Gastrocnemius medialis (tissue), 4 donors: ENCODE measurements around the gene CDH16. TPM values are rescaled to one million over a fixed set of nuclear protein-coding genes. Genes with fewer than 3 reads are reported as not detected.

Source experiments
- ATAC-seq, 2 donors: fragments of 150-250 bp; one replicate each; pipeline ENCODE4 v1.9.1; 2016
- DNase-seq, 2 donors: peaks; one replicate each; pipeline ENCODE4 v3.0.0-alpha.2; 2019
- H3K27ac ChIP-seq, 4 donors: fragments of 200-600 bp; sonication (generic); 1 replicate in 1 of 4; 2 replicates in 3 of 4; pipeline ENCODE4 v1.5.1; 2016 to 2018; ENCODE audit warnings: mild to moderate bottlenecking in 2 of 4, moderate library complexity in 1 of 4
- H3K27me3 ChIP-seq, 3 donors: fragments of 200-600 bp; sonication (generic) in 2 of 3; 1 replicate in 1 of 3; 2 replicates in 2 of 3; pipeline versions ENCODE4 v1.5.1 to v1.6.0; 2016 to 2019; ENCODE audit warnings: mild to moderate bottlenecking in 1 of 3, moderate library complexity in 1 of 3
- H3K36me3 ChIP-seq, 2 donors: fragments of 200-600 bp; sonication (generic) in 1 of 2; one replicate each; pipeline ENCODE4 v1.5.1; 2017 to 2018
- H3K4me1 ChIP-seq, 2 donors: fragments of 200-600 bp; sonication (generic) in 1 of 2; one replicate each; pipeline ENCODE4 v1.5.1; 2016 to 2017; ENCODE audit warnings: mild to moderate bottlenecking in 2 of 2
- H3K4me3 ChIP-seq, 4 donors: fragments of 200-600 bp; sonication (generic) in 3 of 4; 1 replicate in 1 of 4; 2 replicates in 3 of 4; pipeline ENCODE4 v1.5.1; 2016 to 2019; ENCODE audit warnings: mild to moderate bottlenecking in 2 of 4
- H3K9me3 ChIP-seq, 3 donors: fragments of 200-600 bp; sonication (generic) in 2 of 3; 1 replicate in 1 of 3; 2 replicates in 2 of 3; pipeline ENCODE4 v1.5.1; 2016 to 2019
- CTCF ChIP-seq, 5 experiments: fragments of 450-650 bp in 3 of 5; fragments of 200-600 bp in 2 of 5; sonication (generic) in 2 of 5; IDR thresholded peaks in 4 of 5; conservative IDR thresholded peaks in 1 of 5; 1 replicate in 4 of 5; 2 replicates in 1 of 5; pipeline ENCODE4 v1.5.1; 2016 to 2019; ENCODE audit warnings: antibody characterized with exemption in 5 of 5, mild to moderate bottlenecking in 3 of 5, moderate library complexity in 3 of 5
- POLR2A ChIP-seq, 2 donors: fragments of 450-650 bp; IDR thresholded peaks; one replicate each; pipeline ENCODE4 v1.6.1; 2017; ENCODE audit warnings: antibody characterized with exemption in 2 of 2, mild to moderate bottlenecking in 2 of 2, moderate library complexity in 2 of 2
- in situ Hi-C, 4 donors: fragments of 200-750 bp; cut with MboI; loops; one replicate each; pipeline versions ENCODE4 v1.15.0 to v1.8.0; 2017; ENCODE audit warnings: low sequenced_read_pairs in 4 of 4
- intact Hi-C: fragments of 100-400 bp; cut with DNase I; formaldehyde crosslinking; loops from one replicate; pipeline ENCODE4 v1.15.1; 2023; ENCODE audit warnings: low total_unique reads
- total RNA-seq, 4 donors: library from RNA; depleted of rRNA; stranded (reverse); fragments of >200 nt; gene quantifications; one replicate each; pipeline versions ENCODE4 v1.1.0 to v1.2.3, GENCODE V29; 2016

Gene CDH16
- total RNA-seq, 4 donors from 2014 or later: 0.10 to 0.87 (median 0.16) TPM; not detected in 1

- H3K36me3 ChIP-seq: peaks cover 0 to 37% of the 10 kb centered on the region in 2 donors
- H3K27ac ChIP-seq: peak within 1 kb of the TSS; percentile 95 to 99 (median 98)
- intact Hi-C loops (no loop called here), in situ Hi-C loops (no loop called here)
- no peaks in the 10 kb centered on the region for H3K27me3 ChIP-seq
- H3K4me1 ChIP-seq: peaks cover 48 to 59% of the 10 kb centered on the region in 2 donors
- peak; percentile 77 to 88 for DNase-seq
- peak; percentile 65 to 73 for ATAC-seq
- H3K4me3 ChIP-seq: peak within 1 kb of the TSS; percentile 88 to 99 (median 94)
- TF ChIP-seq POLR2A (IDR thresholded peaks at IDR 0.05) (peak; percentile 94 to 99), CTCF (IDR thresholded peaks at IDR 0.05 in 4 of 5, conservative IDR thresholded peaks at IDR 0.05 in 1 of 5) (peak in 2 of 5 experiments; percentile 11 to 16)
- no peaks in the 10 kb centered on the region for H3K9me3 ChIP-seq
These were observed 15.6 kb upstream of the CDH16 start, which contains the start of gene CIAO2B for GRCh38 chr16:66934138-66934838. CIAO2B (minus strand) TSS chr16:66934402; CDS start chr16:66934364, 38 bp downstream.

- intact Hi-C loops (no loop called here), in situ Hi-C loops (no loop called here)
These were observed 15.1 kb upstream of the CDH16 start for GRCh38 chr16:66933776-66934137.

GRCh38 chr16:66932076-66932475 lies 13.4 kb upstream of the CDH16 start:
- TF ChIP-seq CTCF (IDR thresholded peaks at IDR 0.05 in 4 of 5, conservative IDR thresholded peaks at IDR 0.05 in 1 of 5) (no peak), POLR2A (IDR thresholded peaks at IDR 0.05) (no peak)
- intact Hi-C loops: no loop called here
- Histone ChIP-seq H3K4me3 (no peak overlapping the region), H3K9me3 (no peaks in the 10 kb centered on the region), H3K27ac (peak overlapping the region; percentile 95 to 99 (median 98)), H3K4me1 (peaks cover 62 to 72% of the 10 kb centered on the region in 2 donors), H3K36me3 (peaks cover 0 to 14% of the 10 kb centered on the region in 2 donors), H3K27me3 (no peaks in the 10 kb centered on the region)
- DNase-seq (no peak), ATAC-seq (no peak)
- in situ Hi-C loops: no loop called here

More at GRCh38 chr16:66933776-66934137, 15.1 kb upstream of the CDH16 start:
- Histone ChIP-seq H3K4me3 (peak overlapping the region; percentile 88 to 99 (median 94)), H3K27me3 (no peaks in the 10 kb centered on the region), H3K9me3 (no peaks in the 10 kb centered on the region), H3K4me1 (peaks cover 53 to 64% of the 10 kb centered on the region in 2 donors), H3K27ac (peak overlapping the region; percentile 95 to 99 (median 98)), H3K36me3 (peaks cover 0 to 31% of the 10 kb centered on the region in 2 donors)
- ATAC-seq (no peak), DNase-seq (peak in 1 of 2 donors; percentile 29)
- no peak for TF ChIP-seq POLR2A (IDR thresholded peaks at IDR 0.05)
- TF ChIP-seq CTCF (IDR thresholded peaks at IDR 0.05 in 4 of 5, conservative IDR thresholded peaks at IDR 0.05 in 1 of 5): no peak

- DNase-seq (no peak), ATAC-seq (no peak)
- H3K27ac ChIP-seq: peak overlapping the region; percentile 95 to 99 (median 98)
- H3K4me3 ChIP-seq: no peak overlapping the region
- TF ChIP-seq POLR2A (IDR thresholded peaks at IDR 0.05) (no peak), CTCF (IDR thresholded peaks at IDR 0.05 in 4 of 5, conservative IDR thresholded peaks at IDR 0.05 in 1 of 5) (no peak)
- no peaks in the 10 kb centered on the region for H3K27me3 ChIP-seq
- intact Hi-C loops: no loop called here
- peaks cover 0 to 13% of the 10 kb centered on the region in 2 donors for H3K36me3 ChIP-seq
- no peaks in the 10 kb centered on the region for H3K9me3 ChIP-seq
- H3K4me1 ChIP-seq: peaks cover 63 to 72% of the 10 kb centered on the region in 2 donors
- in situ Hi-C loops: no loop called here
These were observed 13.0 kb upstream of the CDH16 start for GRCh38 chr16:66931665-66932064.
